GM12891 (cell line): Measurements from ENCODE around the gene DIP2B.

ENCODE experiments used
- POLR2A ChIP-seq: IDR thresholded peaks from 2 replicates; pipeline ENCODE4 v1.6.1; 2011; ENCODE audit warnings: low read depth, low read length, control low read depth
- TAF1 ChIP-seq: IDR thresholded peaks from 2 replicates; pipeline ENCODE4 v1.6.1; 2011; ENCODE audit warnings: low read depth, low read length, control low read depth

DNA sequence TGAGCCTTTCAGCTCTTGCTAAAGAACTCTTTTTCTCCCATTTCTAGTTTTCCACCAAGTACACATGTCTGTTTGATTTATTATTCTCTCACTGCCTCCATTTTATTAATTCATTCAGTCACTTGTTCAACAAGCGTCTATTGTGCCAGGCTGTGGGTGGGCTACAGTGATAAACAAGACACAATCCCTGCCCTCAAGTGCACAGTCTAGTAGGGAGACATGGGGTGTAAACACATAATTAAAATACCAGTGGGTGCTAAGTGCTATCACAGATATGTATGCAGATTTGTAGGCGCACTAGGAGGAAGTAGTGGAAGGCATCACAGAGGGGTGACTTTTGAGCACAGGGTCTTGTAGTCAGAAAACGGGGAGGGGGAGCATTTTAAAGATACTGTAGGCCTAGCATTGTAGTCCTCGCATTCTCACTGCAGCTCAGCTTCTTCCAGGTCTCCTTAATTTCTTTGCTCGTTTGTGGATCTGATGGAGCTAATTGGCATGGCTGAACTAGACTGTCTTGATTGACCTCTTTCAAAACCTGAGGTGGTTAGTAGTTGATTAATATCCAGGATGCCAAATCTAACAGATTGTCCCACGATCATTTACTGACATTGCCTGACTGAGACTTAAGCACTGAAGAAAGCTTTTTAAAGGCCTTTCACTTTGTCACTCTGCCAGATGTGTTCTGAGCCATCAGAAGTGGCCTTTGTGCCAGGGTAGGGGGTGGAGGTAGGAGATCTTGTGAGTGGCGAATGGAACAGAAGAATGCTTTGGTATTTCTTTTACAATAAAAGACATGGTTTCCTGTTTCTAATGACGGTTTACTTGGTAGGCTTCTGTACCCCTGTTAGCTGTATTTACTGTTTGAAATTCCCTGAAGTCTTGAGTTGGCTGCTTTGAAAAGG lies 116.9 kb downstream of the DIP2B start:
- no peak for TF ChIP-seq POLR2A
- no peak for TF ChIP-seq TAF1
